ENCODE results near the gene SLAIN2.

Gene SLAIN2

GRCh38 chr4:48400416-48400815, 59.1 kb downstream of the SLAIN2 start:
- no peak for TF ChIP-seq CTCF (IDR thresholded peaks at IDR 0.05; ENCODE audit: low read depth, low read length)
- no peak overlapping the region for H3K4me3 ChIP-seq (replicated peaks in 1 of 2; ENCODE audit: low read depth in 2 of 2, low read length in 2 of 2)
- DNase-seq (ENCODE audit: low read depth in 2 of 2), result no peak

GRCh38 chr4:48403358-48403757, 62.0 kb downstream of the SLAIN2 start:
- no peak for DNase-seq (ENCODE audit: low read depth in 2 of 2)
- no peak overlapping the region for H3K4me3 ChIP-seq (replicated peaks in 1 of 2; ENCODE audit: low read depth in 2 of 2, low read length in 2 of 2)
- TF ChIP-seq CTCF (IDR thresholded peaks at IDR 0.05; ENCODE audit: low read depth, low read length), result no peak

GRCh38 chr4:48403779-48404178, 62.5 kb downstream of the SLAIN2 start:
- H3K4me3 ChIP-seq (replicated peaks in 1 of 2; ENCODE audit: low read depth in 2 of 2, low read length in 2 of 2), result no peak overlapping the region
- DNase-seq (ENCODE audit: low read depth in 2 of 2), result peak in 1 of 2 donors; percentile 3
- no peak for TF ChIP-seq CTCF (IDR thresholded peaks at IDR 0.05; ENCODE audit: low read depth, low read length)

- no peak for TF ChIP-seq CTCF (IDR thresholded peaks at IDR 0.05; ENCODE audit: low read depth, low read length)
- no peak for DNase-seq (ENCODE audit: low read depth in 2 of 2)
- no peak overlapping the region for H3K4me3 ChIP-seq (replicated peaks in 1 of 2; ENCODE audit: low read depth in 2 of 2, low read length in 2 of 2)
These were observed 64.6 kb downstream of the SLAIN2 start for GRCh38 chr4:48405924-48406323.

- TF ChIP-seq CTCF (IDR thresholded peaks at IDR 0.05; ENCODE audit: low read depth, low read length), result no peak
- no peak overlapping the region for H3K4me3 ChIP-seq (replicated peaks in 1 of 2; ENCODE audit: low read depth in 2 of 2, low read length in 2 of 2)
- DNase-seq (ENCODE audit: low read depth in 2 of 2), result peak in 1 of 2 donors; percentile 26
These were observed 67.9 kb downstream of the SLAIN2 start for GRCh38 chr4:48409203-48409602.

GRCh38 chr4:48410812-48411211, 69.5 kb downstream of the SLAIN2 start:
- TF ChIP-seq CTCF (IDR thresholded peaks at IDR 0.05; ENCODE audit: low read depth, low read length), result no peak
- H3K4me3 ChIP-seq (replicated peaks in 1 of 2; ENCODE audit: low read depth in 2 of 2, low read length in 2 of 2), result no peak overlapping the region
- DNase-seq (ENCODE audit: low read depth in 2 of 2), result no peak

GRCh38 chr4:48420144-48420543, 78.8 kb downstream of the SLAIN2 start:
- no peak for TF ChIP-seq CTCF (IDR thresholded peaks at IDR 0.05; ENCODE audit: low read depth, low read length)
- H3K4me3 ChIP-seq (replicated peaks in 1 of 2; ENCODE audit: low read depth in 2 of 2, low read length in 2 of 2), result no peak overlapping the region
- DNase-seq (ENCODE audit: low read depth in 2 of 2), result no peak
